IPS DF 6.9 (cell line): Measurements from ENCODE around the gene PTPRF.

Experiments
- DNase-seq: peaks from one replicate; pipeline ENCODE4 v3.0.0-alpha.2; 2013; ENCODE audit warnings: low read depth, low spot score
- H3K27ac ChIP-seq: one replicate; pipeline ENCODE4 v1.5.1; 2013; ENCODE audit warnings: low read length, control low read depth
- H3K27me3 ChIP-seq: 2 replicates; pipeline ENCODE4 v1.6.1; 2013; ENCODE audit warnings: mild to moderate bottlenecking, low read length; ENCODE audit not compliant: control insufficient read depth, insufficient read depth
- H3K36me3 ChIP-seq: 2 replicates; pipeline ENCODE4 v1.6.1; 2013; ENCODE audit warnings: low read length; ENCODE audit not compliant: control insufficient read depth, insufficient read depth
- H3K4me1 ChIP-seq: 2 replicates; pipeline ENCODE4 v1.6.1; 2013; ENCODE audit warnings: low read length; ENCODE audit not compliant: control insufficient read depth, insufficient read depth
- H3K4me3 ChIP-seq: 2 replicates; pipeline ENCODE4 v1.5.1; 2013; ENCODE audit warnings: mild to moderate bottlenecking, low read length
- H3K9me3 ChIP-seq: 2 replicates; pipeline ENCODE4 v1.6.1; 2013; ENCODE audit warnings: low read length, inconsistent platforms; ENCODE audit not compliant: control insufficient read depth, insufficient read depth
- WGBS: extraction: QIAGEN DNeasy Blood & Tissue Kit; methylation state at CpG from one replicate; pipeline ENCODE4 v1.1.7; 2013; ENCODE audit warnings: mixed read lengths, missing lambda C conversion rate; ENCODE audit not compliant: insufficient read length, insufficient coverage; 5-methylcytosine and 5-hydroxymethylcytosine counted together

The PTPRF gene

DNA sequence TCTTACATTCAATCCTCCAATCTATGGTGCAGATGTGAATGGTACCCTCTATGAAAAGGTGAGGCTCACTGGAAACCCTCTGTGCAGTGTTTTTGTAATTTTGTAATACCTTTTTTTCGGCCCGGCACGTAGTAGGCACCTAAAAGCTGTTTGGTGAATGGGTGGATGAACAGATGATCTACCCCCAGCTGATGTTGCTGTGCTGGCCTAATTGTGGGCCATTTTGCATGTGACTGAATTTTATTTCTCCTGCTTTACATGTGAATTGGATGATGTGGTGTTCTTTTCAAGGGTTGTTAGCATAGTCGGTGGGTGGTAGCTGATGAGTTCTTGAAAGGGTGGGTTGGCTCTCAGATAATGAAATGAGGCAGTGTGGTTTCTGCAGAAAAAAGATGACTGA, 129.7 kb downstream of the PTPRF start:
- H3K9me3 ChIP-seq = no peaks in the 10 kb centered on the region
- H3K4me3 ChIP-seq = no peak overlapping the region
- WGBS = no CpG with 5 or more reads among the region's 4 CpGs
- H3K36me3 ChIP-seq = peaks cover 36% of the 10 kb centered on the region
- no peak overlapping the region for H3K27ac ChIP-seq
- no peaks in the 10 kb centered on the region for H3K27me3 ChIP-seq
- DNase-seq = peak; percentile 79
- no peaks in the 10 kb centered on the region for H3K4me1 ChIP-seq

DNA sequence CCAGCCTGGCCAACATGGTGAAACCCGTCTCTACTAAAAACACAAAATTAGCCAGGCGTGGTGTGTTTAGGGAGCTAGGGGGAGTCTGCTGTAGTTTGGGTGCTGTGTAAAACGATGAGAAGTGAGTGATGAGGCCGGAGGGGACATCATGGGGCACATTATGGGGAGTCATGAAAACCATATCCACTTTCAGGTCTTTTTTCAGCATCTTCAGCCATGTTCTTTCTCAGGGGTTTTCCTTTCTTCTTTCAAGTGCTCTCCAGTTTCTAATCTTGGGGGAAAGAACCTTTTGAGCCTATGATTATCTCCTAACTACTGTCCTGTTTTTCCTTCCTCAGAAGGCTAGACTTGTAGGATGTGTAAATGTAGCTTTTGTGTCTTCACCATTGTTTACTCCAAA, 133.7 kb downstream of the PTPRF start:
- H3K27ac ChIP-seq = no peak overlapping the region
- H3K9me3 ChIP-seq = no peaks in the 10 kb centered on the region
- H3K27me3 ChIP-seq = no peaks in the 10 kb centered on the region; the same call in 1 of the 2 replicates
- no peak overlapping the region for H3K4me3 ChIP-seq
- H3K4me1 ChIP-seq = no peaks in the 10 kb centered on the region
- H3K36me3 ChIP-seq = peaks cover 55% of the 10 kb centered on the region
- WGBS = no CpG with 5 or more reads among the region's 4 CpGs
- DNase-seq = no peak

DNA sequence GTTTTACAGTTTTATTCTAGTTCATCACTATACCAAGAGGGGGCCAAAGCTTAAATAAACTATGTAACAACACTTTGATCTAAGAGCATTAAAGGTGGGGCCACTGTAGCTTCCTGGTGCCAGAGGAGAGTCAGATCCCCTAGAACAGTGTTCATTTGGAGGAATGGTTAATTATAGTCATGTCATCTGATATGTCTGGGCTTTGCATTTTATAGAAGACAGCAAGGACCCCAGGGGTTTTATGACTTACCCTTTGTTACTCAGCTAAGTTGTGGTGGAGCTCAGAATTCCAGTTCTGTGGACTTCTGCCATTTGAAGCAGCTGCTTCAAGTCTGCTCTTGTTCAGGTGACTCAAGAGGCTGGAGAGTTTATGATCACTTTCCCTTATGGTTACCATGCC, 135.9 kb downstream of the PTPRF start:
- Histone ChIP-seq H3K9me3 (no peaks in the 10 kb centered on the region), H3K36me3 (peaks cover 64% of the 10 kb centered on the region), H3K4me3 (no peak overlapping the region), H3K27ac (no peak overlapping the region), H3K4me1 (no peaks in the 10 kb centered on the region), H3K27me3 (no peaks in the 10 kb centered on the region; the same call in 1 of the 2 replicates)
- DNase-seq = no peak

DNA sequence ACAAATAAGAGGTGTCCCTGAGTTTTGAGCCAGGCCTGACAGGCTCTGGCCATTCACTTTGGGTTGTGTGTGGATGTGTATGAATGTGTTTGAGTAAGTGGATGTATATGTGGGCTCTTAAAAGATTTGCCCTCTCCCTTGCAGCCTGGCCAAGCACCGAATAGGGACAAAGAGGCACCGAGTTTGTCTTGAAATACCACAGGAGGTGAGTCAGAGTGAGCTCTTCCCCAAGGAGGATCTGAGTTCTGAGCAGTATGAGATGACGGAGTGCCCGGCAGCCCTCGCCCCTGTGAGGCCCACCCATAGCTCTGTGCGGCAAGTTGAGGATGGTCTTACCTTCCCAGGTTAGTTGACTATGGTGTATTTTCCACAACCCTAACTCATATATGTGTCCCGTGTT, 138.3 kb downstream of the PTPRF start:
- Histone ChIP-seq H3K9me3 (no peaks in the 10 kb centered on the region), H3K27ac (no peak overlapping the region)
- WGBS = no CpG with 5 or more reads among the region's 7 CpGs

GRCh38 chr1:43669878-43670277, 139.2 kb downstream of the PTPRF start:
- H3K27ac ChIP-seq = no peak overlapping the region
- no peak overlapping the region for H3K4me3 ChIP-seq
- H3K9me3 ChIP-seq = no peaks in the 10 kb centered on the region
- WGBS = no CpG with 5 or more reads among the region's 5 CpGs
- DNase-seq = no peak
- H3K36me3 ChIP-seq = peaks cover 54% of the 10 kb centered on the region
- H3K4me1 ChIP-seq = no peaks in the 10 kb centered on the region
- H3K27me3 ChIP-seq = no peaks in the 10 kb centered on the region; the same call in 1 of the 2 replicates

More for the DNA sequence above, 138.3 kb downstream of the PTPRF start:
- no peak for DNase-seq
- no peaks in the 10 kb centered on the region; the same call in 1 of the 2 replicates for H3K27me3 ChIP-seq
- H3K4me1 ChIP-seq = no peaks in the 10 kb centered on the region
- H3K4me3 ChIP-seq = no peak overlapping the region
- peaks cover 54% of the 10 kb centered on the region for H3K36me3 ChIP-seq

GRCh38 chr1:43671193-43671592, 140.5 kb downstream of the PTPRF start:
- WGBS = no CpG with 5 or more reads among the region's 2 CpGs
- Histone ChIP-seq H3K9me3 (no peaks in the 10 kb centered on the region), H3K4me3 (no peak overlapping the region), H3K4me1 (no peaks in the 10 kb centered on the region), H3K27ac (no peak overlapping the region), H3K27me3 (no peaks in the 10 kb centered on the region; the same call in 1 of the 2 replicates), H3K36me3 (peaks cover 56% of the 10 kb centered on the region)
- DNase-seq = no peak

GRCh38 chr1:43671626-43672330, 141.1 kb downstream of the PTPRF start:
- no peaks in the 10 kb centered on the region; the same call in 1 of the 2 replicates for H3K27me3 ChIP-seq
- H3K9me3 ChIP-seq = no peaks in the 10 kb centered on the region
- H3K4me3 ChIP-seq = no peak overlapping the region
- DNase-seq = no peak
- peaks cover 51% of the 10 kb centered on the region for H3K36me3 ChIP-seq
- no peaks in the 10 kb centered on the region for H3K4me1 ChIP-seq
- H3K27ac ChIP-seq = no peak overlapping the region
- WGBS = no CpG with 5 or more reads among the region's 10 CpGs

DNA sequence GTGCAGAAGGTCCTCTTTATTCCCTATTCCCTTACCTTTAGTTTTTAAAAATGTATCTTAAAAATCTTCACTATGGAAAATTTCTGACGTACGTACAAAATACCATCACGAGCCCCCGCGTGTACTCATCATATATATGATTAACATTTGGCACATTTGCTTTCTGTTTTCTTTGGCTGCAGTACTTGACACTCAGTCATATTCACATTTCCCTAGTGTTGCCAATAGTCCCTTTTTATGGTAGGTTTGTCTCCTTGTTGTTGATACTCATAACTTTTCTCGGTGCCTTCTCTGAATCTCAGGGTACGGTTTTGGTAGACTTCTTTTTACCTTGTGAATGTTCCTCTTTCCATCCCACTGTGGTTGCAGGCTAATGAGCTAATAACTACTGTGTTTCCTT, 142.6 kb downstream of the PTPRF start:
- Histone ChIP-seq H3K4me3 (no peak overlapping the region), H3K27me3 (no peaks in the 10 kb centered on the region; the same call in 1 of the 2 replicates), H3K9me3 (no peaks in the 10 kb centered on the region), H3K27ac (no peak overlapping the region), H3K4me1 (no peaks in the 10 kb centered on the region), H3K36me3 (peaks cover 40% of the 10 kb centered on the region)
- no peak for DNase-seq
- WGBS = no CpG with 5 or more reads among the region's 7 CpGs
